GM18502 (cell line): ENCODE measurements around the gene MAP9.
"Not testable (repeated sequence)": the region's sequence is repeated elsewhere in the genome, so short reads cannot be mapped to it uniquely, and the experiment has no call there.

ENCODE experiments used
- ATAC-seq: cut with Tn5 transposase; IDR thresholded peaks from one replicate; pipeline ENCODE4 v1.9.1; 2021; ENCODE audit warnings: mild to moderate bottlenecking; ENCODE audit not compliant: unreplicated experiment, poor library complexity

Gene MAP9

GRCh38 chr4:155376387-155377268 is at the start of gene MAP9:
TSS of gene MAP9 (minus strand) at chr4:155376965. CDS start at chr4:155375850, 1,115 bp downstream.
- peak; percentile 99 for ATAC-seq

GRCh38 chr4:155424778-155425177 is 48.0 kb upstream of the MAP9 start:
- ATAC-seq = not testable (repeated sequence)

GRCh38 chr4:155423671-155424070 is 46.9 kb upstream of the MAP9 start:
- no peak for ATAC-seq

- no peak for ATAC-seq
Measured at GRCh38 chr4:155419266-155419665, 42.5 kb upstream of the MAP9 start.

GRCh38 chr4:155415662-155416061 is 38.9 kb upstream of the MAP9 start:
- ATAC-seq = no peak

GRCh38 chr4:155413451-155413850 is 36.7 kb upstream of the MAP9 start:
- ATAC-seq = no peak

- ATAC-seq = no peak
Measured at GRCh38 chr4:155411546-155411945, 34.8 kb upstream of the MAP9 start.

- no peak for ATAC-seq
Measured at GRCh38 chr4:155408796-155409195, 32.0 kb upstream of the MAP9 start.

- ATAC-seq = no peak
Measured at GRCh38 chr4:155407480-155407879, 30.7 kb upstream of the MAP9 start.

GRCh38 chr4:155405059-155405458 is 28.3 kb upstream of the MAP9 start:
- no peak for ATAC-seq

GRCh38 chr4:155403886-155404285 is 27.1 kb upstream of the MAP9 start:
- no peak for ATAC-seq

GRCh38 chr4:155402941-155403340 is 26.2 kb upstream of the MAP9 start:
- no peak for ATAC-seq

- ATAC-seq = no peak
Measured at GRCh38 chr4:155400893-155401292, 24.1 kb upstream of the MAP9 start.

- ATAC-seq = no peak
Measured at GRCh38 chr4:155399974-155400697, 23.4 kb upstream of the MAP9 start.

- ATAC-seq = no peak
Measured at GRCh38 chr4:155392481-155393184, 15.9 kb upstream of the MAP9 start.

GRCh38 chr4:155391932-155392331 is 15.2 kb upstream of the MAP9 start:
- no peak for ATAC-seq

GRCh38 chr4:155388162-155388561 is 11.4 kb upstream of the MAP9 start:
- no peak for ATAC-seq

GRCh38 chr4:155383541-155383940 is 6.8 kb upstream of the MAP9 start:
- no peak for ATAC-seq

GRCh38 chr4:155377276-155377675 is 511 bp upstream of the MAP9 start:
- ATAC-seq = no peak

GRCh38 chr4:155371432-155372043 is 5.2 kb downstream of the MAP9 start:
- ATAC-seq = peak; percentile 30
